Ramos (cell line): ENCODE data around the gene CRB3.
"Not testable (repeated sequence)": the region's sequence is repeated elsewhere in the genome, so short reads cannot be mapped to it uniquely, and the experiment has no call there.

Source experiments
- in situ Hi-C: fragments of 300-500 bp; cut with MboI; formaldehyde crosslinking; loops from one replicate; pipeline ENCODE4 v1.14.3; 2022; ENCODE audit warnings: low sequenced_read_pairs; ENCODE audit not compliant: unreplicated experiment

The CRB3 gene

GRCh38 chr19:6464070-6464873 lies at the start of gene CRB3:
CRB3 (plus strand) TSS chr19:6464271; CDS start chr19:6464702, 431 bp downstream.
- in situ Hi-C loops, result no loop called here

GRCh38 chr19:6414793-6415590 lies 49.1 kb upstream of the CRB3 start:
- in situ Hi-C loops, result no loop called here

GRCh38 chr19:6415591-6416190 lies 48.4 kb upstream of the CRB3 start:
- in situ Hi-C loops, result no loop called here

- in situ Hi-C loops, result no loop called here
Observed at GRCh38 chr19:6416658-6417405, 47.2 kb upstream of the CRB3 start.

GRCh38 chr19:6417713-6418561 lies 46.1 kb upstream of the CRB3 start:
- in situ Hi-C loops, result no loop called here

- in situ Hi-C loops, result no loop called here
Observed at GRCh38 chr19:6418562-6418932, 45.5 kb upstream of the CRB3 start.

GRCh38 chr19:6421075-6422014 lies 42.7 kb upstream of the CRB3 start:
- in situ Hi-C loops, result no loop called here

GRCh38 chr19:6423499-6424194 lies 40.4 kb upstream of the CRB3 start:
- in situ Hi-C loops, result no loop called here

GRCh38 chr19:6424195-6424938 lies 39.7 kb upstream of the CRB3 start, which contains the start of gene KHSRP:
KHSRP (minus strand) TSS chr19:6424811; CDS start chr19:6424701, 110 bp downstream.
- in situ Hi-C loops, result no loop called here

- in situ Hi-C loops, result no loop called here
Observed at GRCh38 chr19:6424939-6425731, 38.9 kb upstream of the CRB3 start.

- in situ Hi-C loops, result no loop called here
Observed at GRCh38 chr19:6425732-6426620, 38.1 kb upstream of the CRB3 start.

- in situ Hi-C loops, result no loop called here
Observed at GRCh38 chr19:6427131-6427530, 36.9 kb upstream of the CRB3 start.

- in situ Hi-C loops, result not testable (repeated sequence)
Observed at GRCh38 chr19:6428692-6429418, 35.2 kb upstream of the CRB3 start.

- in situ Hi-C loops, result no loop called here
Observed at GRCh38 chr19:6429419-6430221, 34.5 kb upstream of the CRB3 start.
